OCI-LY7 (cell line): ENCODE results near the gene CST11. TPM values are rescaled to one million over a fixed set of nuclear protein-coding genes. Genes with fewer than 3 reads are reported as not detected.

Experiments
- BruUV-seq: library from RNA; stranded (reverse); fragments of 400-500 nt; replicated peaks from 2 replicates; lab custom pipeline; 2021; lab: Mats Ljungman, UMichigan
- CTCF ChIA-PET: fragments of 300-600 bp; sonication (Branson Sonifier 250); formaldehyde crosslinking; loops from one replicate; lab custom pipeline; 2022; ENCODE audit warnings: antibody characterized with exemption; ENCODE audit not compliant: unreplicated experiment; lab: Charles Lee
- POLR2A ChIA-PET: fragments of 300-600 bp; sonication (Branson Sonifier 250); formaldehyde crosslinking; loops from one replicate; lab custom pipeline; 2022; ENCODE audit warnings: antibody characterized with exemption; lab: Charles Lee
- DNase-seq: peaks from one replicate; pipeline ENCODE4 v3.0.0-alpha.2; 2015; ENCODE audit warnings: low spot score
- H2AFZ ChIP-seq: fragments of 200-600 bp; sonication (generic), shearing (Covaris generic); 2 replicates; pipeline ENCODE4 v1.6.1; 2014; ENCODE audit warnings: mild to moderate bottlenecking, antibody characterized with exemption, low read length, moderate library complexity
- H3K27ac ChIP-seq: fragments of 200-600 bp; sonication (generic); 2 replicates; pipeline ENCODE4 v1.5.1; 2014; ENCODE audit warnings: mixed run types, low read depth, mild to moderate bottlenecking, moderate library complexity, low read length, inconsistent platforms; ENCODE audit not compliant: poor library complexity, severe bottlenecking
- H3K36me3 ChIP-seq: fragments of 200-600 bp; sonication (generic); 2 replicates; pipeline ENCODE4 v1.6.1; 2014; ENCODE audit warnings: mild to moderate bottlenecking, antibody characterized with exemption, low read length, moderate library complexity, mixed read lengths; ENCODE audit not compliant: insufficient read depth
- H3K4me1 ChIP-seq: fragments of 200-600 bp; sonication (generic); 2 replicates; pipeline ENCODE4 v1.5.1; 2014; ENCODE audit warnings: mild to moderate bottlenecking, low read length; ENCODE audit not compliant: insufficient read depth, poor library complexity, severe bottlenecking
- H3K4me2 ChIP-seq: fragments of 200-600 bp; sonication (generic); 2 replicates; pipeline ENCODE4 v1.6.1; 2014; ENCODE audit warnings: mild to moderate bottlenecking, low read length
- H3K4me3 ChIP-seq: fragments of 200-600 bp; sonication (generic); 2 replicates; pipeline ENCODE4 v1.5.1; 2014; ENCODE audit warnings: mild to moderate bottlenecking, low read depth, low read length; ENCODE audit not compliant: poor library complexity, severe bottlenecking
- H3K79me2 ChIP-seq: fragments of 200-600 bp; sonication (generic); 2 replicates; pipeline ENCODE4 v1.6.1; 2016; ENCODE audit warnings: low read depth, mild to moderate bottlenecking, low read length, moderate library complexity, mixed read lengths; ENCODE audit not compliant: insufficient read depth
- H3K9me2 ChIP-seq: fragments of 200-600 bp; sonication (generic); 2 replicates; pipeline ENCODE4 v1.6.1; 2016; ENCODE audit warnings: mild to moderate bottlenecking, low read length, mixed read lengths; ENCODE audit not compliant: insufficient read depth
- H3K9me3 ChIP-seq: fragments of 200-600 bp; sonication (generic); 2 replicates; pipeline ENCODE4 v1.6.1; 2014; ENCODE audit warnings: mild to moderate bottlenecking, mixed run types, low read length, mixed read lengths
- H4K20me1 ChIP-seq: fragments of 200-600 bp; sonication (generic); 2 replicates; pipeline ENCODE4 v1.6.1; 2014; ENCODE audit warnings: mild to moderate bottlenecking, antibody characterized with exemption, low read length, moderate library complexity, mixed read lengths; ENCODE audit not compliant: insufficient read depth
- EZH2phosphoT487 ChIP-seq: fragments of 200-600 bp; sonication (generic); IDR thresholded peaks from 2 replicates; pipeline ENCODE4 v1.6.1; 2018; ENCODE audit warnings: low read depth, borderline replicate concordance, mild to moderate bottlenecking, mixed run types, antibody characterized with exemption, low read length, moderate library complexity, mixed read lengths
- intact Hi-C: fragments of 100-400 bp; cut with micrococcal nuclease; formaldehyde crosslinking; loops from one replicate; pipeline ENCODE4 v1.10.0; 2022; ENCODE audit not compliant: unreplicated experiment
- total RNA-seq, 2 experiments: library from RNA; depleted of rRNA in 1 of 2; stranded (reverse); fragments of >200 nt in 1 of 2; shearing (Covaris generic) in 1 of 2; gene quantifications; 2 replicates each; pipeline ENCODE4 v1.2.3, GENCODE V29; 2014 to 2022
- TF ChIP-seq, protein P1 (sequence below): fragments of 200-600 bp; sonication (generic); conservative IDR thresholded peaks from 2 replicates; pipeline ENCODE4 v1.5.1; 2014; ENCODE audit warnings: mild to moderate bottlenecking, antibody characterized with exemption, low read length, moderate library complexity, mixed read lengths

Gene CST11
- total RNA-seq, 2 experiments from 2014 or later, result not detected

DNA sequence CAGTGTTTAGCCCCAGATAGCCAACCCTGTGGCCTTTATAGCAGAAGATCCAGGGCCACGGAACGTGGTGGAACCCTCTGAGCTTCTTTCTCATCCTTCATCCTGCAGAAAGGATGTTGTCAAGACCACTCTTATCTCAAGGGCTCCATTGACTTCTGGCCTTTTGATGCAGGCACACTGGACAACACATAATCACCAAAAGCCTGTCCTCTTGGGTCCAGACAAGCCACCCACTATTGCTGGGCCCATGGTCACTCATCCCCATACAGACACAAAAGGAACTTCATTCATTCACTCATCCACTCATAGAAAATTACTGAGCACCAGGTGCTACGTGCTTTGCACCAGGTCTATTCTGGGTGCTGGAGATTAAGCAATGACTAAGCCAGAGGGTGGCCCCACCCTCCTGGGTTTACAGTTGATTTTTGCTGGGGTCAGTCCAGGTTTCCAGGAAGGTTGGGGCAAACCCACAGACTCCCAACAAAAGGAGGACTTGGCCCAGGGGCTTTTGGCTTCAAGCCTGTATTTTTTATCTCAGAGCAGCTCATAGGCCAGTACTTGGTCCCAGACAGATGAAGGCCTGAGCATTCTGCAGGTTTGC lies 40.6 kb upstream of the CST11 start:
- Histone ChIP-seq H3K9me3 (no peaks in the 10 kb centered on the region), H3K4me2 (no peak overlapping the region), H4K20me1 (no peaks in the 10 kb centered on the region), H3K27ac (no peak overlapping the region), H3K4me3 (no peak overlapping the region), H3K36me3 (no peaks in the 10 kb centered on the region), H3K9me2 (no peaks in the 10 kb centered on the region), H2AFZ (no peak overlapping the region), H3K79me2 (no peaks in the 10 kb centered on the region), H3K4me1 (no peaks in the 10 kb centered on the region)
- CTCF ChIA-PET, result no interaction called here
- no peak for DNase-seq
- TF ChIP-seq EZH2phosphoT487, result no peak
- TF ChIP-seq, protein P1, sequence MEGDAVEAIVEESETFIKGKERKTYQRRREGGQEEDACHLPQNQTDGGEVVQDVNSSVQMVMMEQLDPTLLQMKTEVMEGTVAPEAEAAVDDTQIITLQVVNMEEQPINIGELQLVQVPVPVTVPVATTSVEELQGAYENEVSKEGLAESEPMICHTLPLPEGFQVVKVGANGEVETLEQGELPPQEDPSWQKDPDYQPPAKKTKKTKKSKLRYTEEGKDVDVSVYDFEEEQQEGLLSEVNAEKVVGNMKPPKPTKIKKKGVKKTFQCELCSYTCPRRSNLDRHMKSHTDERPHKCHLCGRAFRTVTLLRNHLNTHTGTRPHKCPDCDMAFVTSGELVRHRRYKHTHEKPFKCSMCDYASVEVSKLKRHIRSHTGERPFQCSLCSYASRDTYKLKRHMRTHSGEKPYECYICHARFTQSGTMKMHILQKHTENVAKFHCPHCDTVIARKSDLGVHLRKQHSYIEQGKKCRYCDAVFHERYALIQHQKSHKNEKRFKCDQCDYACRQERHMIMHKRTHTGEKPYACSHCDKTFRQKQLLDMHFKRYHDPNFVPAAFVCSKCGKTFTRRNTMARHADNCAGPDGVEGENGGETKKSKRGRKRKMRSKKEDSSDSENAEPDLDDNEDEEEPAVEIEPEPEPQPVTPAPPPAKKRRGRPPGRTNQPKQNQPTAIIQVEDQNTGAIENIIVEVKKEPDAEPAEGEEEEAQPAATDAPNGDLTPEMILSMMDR, result no peak
- POLR2A ChIA-PET, result no interaction called here
- BruUV-seq, result no TSS peak
- intact Hi-C loops, result no loop called here

DNA sequence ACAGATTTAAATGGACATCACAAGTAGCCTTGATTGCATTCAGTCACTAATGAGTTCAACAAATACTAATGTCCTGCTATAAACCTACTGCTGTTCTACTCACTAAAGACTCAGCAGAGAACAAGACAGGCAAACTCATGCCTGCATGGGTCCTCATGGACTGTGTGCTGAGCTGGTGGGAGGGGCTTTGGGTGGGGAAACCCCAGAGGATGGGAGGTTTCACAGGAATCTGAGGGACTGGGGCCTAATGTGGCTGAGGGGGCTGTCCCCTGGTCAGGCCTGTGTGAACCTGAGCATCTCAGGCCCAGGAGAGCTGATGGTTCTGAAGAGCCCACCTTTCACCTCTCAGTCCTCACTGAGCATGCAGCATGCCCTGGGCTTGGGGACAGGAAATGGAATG lies 39.6 kb upstream of the CST11 start:
- intact Hi-C loops, result no loop called here
- POLR2A ChIA-PET, result no interaction called here
- BruUV-seq, result no TSS peak

DNA sequence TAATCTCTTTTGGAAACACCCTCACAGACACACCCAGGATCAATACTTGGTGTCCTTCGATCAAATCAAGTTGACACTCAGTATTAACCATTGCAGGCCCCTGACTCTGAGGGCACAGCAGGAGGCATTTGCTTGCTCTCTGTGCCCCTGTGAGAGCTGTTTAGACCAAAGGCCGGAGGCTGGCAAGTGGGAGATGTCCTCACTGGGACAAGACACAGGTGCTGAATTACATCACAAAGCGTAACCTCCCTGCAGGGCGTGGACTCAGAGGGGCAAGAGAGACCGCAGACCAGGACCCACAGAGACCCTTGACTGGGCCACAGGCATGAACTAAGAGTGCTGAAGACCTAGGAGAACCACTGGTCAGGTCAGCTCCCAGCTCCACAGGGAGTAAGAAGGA lies 38.1 kb upstream of the CST11 start, which contains the start of gene CST8:
TSS of gene CST8 (plus strand) at position 301 of the 400 bp plus-strand sequence. CDS start 551 bp downstream, outside the sequence.
- POLR2A ChIA-PET, result no interaction called here
- Histone ChIP-seq H3K4me2 (no peak within 1 kb of the TSS), H3K4me1 (no peaks in the 10 kb centered on the region), H3K9me2 (no peaks in the 10 kb centered on the region), H4K20me1 (no peaks in the 10 kb centered on the region), H3K36me3 (no peaks in the 10 kb centered on the region), H3K4me3 (no peak within 1 kb of the TSS), H2AFZ (no peak within 1 kb of the TSS), H3K27ac (no peak within 1 kb of the TSS), H3K9me3 (no peaks in the 10 kb centered on the region), H3K79me2 (no peaks in the 10 kb centered on the region)
- intact Hi-C loops, result no loop called here
- DNase-seq, result no peak
- BruUV-seq, result no TSS peak
- TF ChIP-seq, protein P1, result no peak
- no peak for TF ChIP-seq EZH2phosphoT487
- CTCF ChIA-PET, result no interaction called here

More for the DNA sequence above, 39.6 kb upstream of the CST11 start:
- no peak overlapping the region for H3K4me3 ChIP-seq
- no peak overlapping the region for H3K4me2 ChIP-seq
- H3K4me1 ChIP-seq, result no peaks in the 10 kb centered on the region
- no peaks in the 10 kb centered on the region for H3K9me2 ChIP-seq
- H4K20me1 ChIP-seq, result no peaks in the 10 kb centered on the region
- no peaks in the 10 kb centered on the region for H3K36me3 ChIP-seq
- no peaks in the 10 kb centered on the region for H3K9me3 ChIP-seq
- no peak overlapping the region for H3K27ac ChIP-seq
- no peak overlapping the region for H2AFZ ChIP-seq
- DNase-seq, result no peak
- CTCF ChIA-PET, result no interaction called here
- no peaks in the 10 kb centered on the region for H3K79me2 ChIP-seq
- no peak for TF ChIP-seq EZH2phosphoT487
- TF ChIP-seq, protein P1, result no peak
